Gastroesophageal sphincter (tissue), 4 donors: ENCODE data around the gene DOCK4. TPM values are rescaled to one million over a fixed set of nuclear protein-coding genes. Genes with fewer than 3 reads are reported as not detected.

Source experiments
- ATAC-seq: fragments of 150-250 bp; one replicate; pipeline ENCODE4 v1.9.1; 2016; ENCODE audit warnings: mild to moderate bottlenecking, moderate library complexity
- H3K27ac ChIP-seq, 4 donors: fragments of 200-600 bp; sonication (generic) in 3 of 4; 1 replicate in 3 of 4; 2 replicates in 1 of 4; pipeline ENCODE4 v1.5.1; 2016 to 2019
- H3K27me3 ChIP-seq: fragments of 200-600 bp; sonication (generic); one replicate; pipeline ENCODE4 v1.5.1; 2019
- H3K36me3 ChIP-seq, 2 donors: fragments of 200-600 bp; sonication (generic); one replicate each; pipeline ENCODE4 v1.5.1; 2019; ENCODE audit warnings: control low read depth in 1 of 2
- H3K4me1 ChIP-seq, 3 donors: fragments of 200-600 bp; sonication (generic); 1 replicate in 2 of 3; 2 replicates in 1 of 3; pipeline ENCODE4 v1.5.1; 2016 to 2019; ENCODE audit warnings: control low read depth in 2 of 3
- H3K4me3 ChIP-seq, 2 donors: fragments of 200-600 bp; sonication (generic); one replicate each; pipeline ENCODE4 v1.5.1; 2019; ENCODE audit warnings: mild to moderate bottlenecking in 1 of 2, moderate library complexity in 1 of 2
- H3K9me3 ChIP-seq, 3 donors: fragments of 200-600 bp; sonication (generic); one replicate each; pipeline ENCODE4 v1.5.1; 2017 to 2019; ENCODE audit warnings: control low read depth in 2 of 3
- EP300 ChIP-seq: sonication (generic); formaldehyde crosslinking; IDR thresholded peaks from one replicate; pipeline ENCODE4 v1.6.1; 2017; ENCODE audit warnings: antibody characterized with exemption, mild to moderate bottlenecking
- POLR2A ChIP-seq, 2 donors: fragments of 450-650 bp; IDR thresholded peaks; one replicate each; pipeline ENCODE4 v1.6.1; 2017; ENCODE audit warnings: antibody characterized with exemption in 2 of 2, mild to moderate bottlenecking in 2 of 2, moderate library complexity in 1 of 2
- POLR2AphosphoS5 ChIP-seq: sonication (generic); formaldehyde crosslinking; IDR thresholded peaks from one replicate; pipeline ENCODE4 v1.6.1; 2017; ENCODE audit warnings: antibody characterized with exemption
- WGBS, 2 donors: methylation state at CpG; one replicate each; pipeline ENCODE4 v1.1.5; 2018; ENCODE audit warnings: low coverage in 1 of 2; 5-methylcytosine and 5-hydroxymethylcytosine counted together
- total RNA-seq, 4 donors: library from RNA; depleted of rRNA; stranded (reverse); fragments of >200 nt; gene quantifications; one replicate each; pipeline ENCODE4 v1.1.0, GENCODE V29; 2016
- TF ChIP-seq, protein P1 (sequence below), 4 experiments: fragments of 200-600 bp in 2 of 4; fragments of 450-650 bp in 2 of 4; sonication (generic) in 1 of 4; IDR thresholded peaks; one replicate each; pipeline ENCODE4 v1.5.1; 2017 to 2019; ENCODE audit warnings: antibody characterized with exemption in 4 of 4, mild to moderate bottlenecking in 2 of 4, moderate library complexity in 2 of 4

The DOCK4 gene
- total RNA-seq, 4 donors from 2014 or later, result 14.0 to 34.1 (median 24.2) TPM

DNA sequence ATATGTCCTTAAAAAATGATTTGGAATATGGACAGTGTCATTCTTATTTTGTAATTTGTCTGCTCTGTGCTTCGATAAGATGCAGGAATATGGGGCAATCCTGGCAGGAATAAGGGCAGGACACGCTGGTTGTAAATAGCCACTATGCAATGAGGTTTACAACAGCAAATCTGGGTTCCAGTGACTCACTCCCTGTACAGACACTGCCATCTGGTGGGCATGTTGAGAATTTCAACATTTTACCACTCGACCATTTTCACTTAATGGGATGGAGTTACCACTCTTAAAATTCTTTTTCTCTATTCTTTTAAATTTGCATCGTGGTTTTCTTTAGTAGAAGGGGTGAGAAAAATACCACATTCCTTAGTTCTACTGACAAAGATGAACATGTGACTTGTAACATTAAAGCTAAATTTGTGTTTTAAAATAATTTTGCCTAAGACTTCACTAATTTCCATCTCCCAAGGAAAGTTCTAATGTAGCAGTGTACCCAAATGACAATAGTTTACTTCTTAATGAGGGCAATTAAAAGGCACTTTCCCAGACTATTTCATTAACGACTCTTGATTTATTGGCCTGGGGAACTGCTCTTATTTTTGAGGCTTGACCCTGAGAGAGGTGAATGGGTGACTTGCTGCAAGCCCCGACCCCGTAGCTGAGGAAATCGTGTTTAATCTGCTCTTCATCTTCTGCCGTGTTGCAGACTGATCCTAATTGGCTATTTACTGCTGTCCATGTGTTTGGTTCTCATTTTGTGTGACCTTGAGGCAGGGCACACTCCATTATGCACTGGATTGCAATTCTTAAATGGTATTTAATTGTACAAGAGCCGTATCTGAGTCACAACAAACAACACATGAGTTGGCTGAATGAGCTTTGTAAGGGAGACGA, 470.3 kb downstream of the DOCK4 start:
- Histone ChIP-seq H3K9me3 (no peaks in the 10 kb centered on the region), H3K27me3 (no peaks in the 10 kb centered on the region), H3K36me3 (peaks cover 0 to 53% of the 10 kb centered on the region in 2 donors), H3K4me3 (no peak overlapping the region), H3K27ac (no peak overlapping the region), H3K4me1 (peaks cover 0 to 6% (median 0%) of the 10 kb centered on the region in 3 donors)
- TF ChIP-seq, protein P1, sequence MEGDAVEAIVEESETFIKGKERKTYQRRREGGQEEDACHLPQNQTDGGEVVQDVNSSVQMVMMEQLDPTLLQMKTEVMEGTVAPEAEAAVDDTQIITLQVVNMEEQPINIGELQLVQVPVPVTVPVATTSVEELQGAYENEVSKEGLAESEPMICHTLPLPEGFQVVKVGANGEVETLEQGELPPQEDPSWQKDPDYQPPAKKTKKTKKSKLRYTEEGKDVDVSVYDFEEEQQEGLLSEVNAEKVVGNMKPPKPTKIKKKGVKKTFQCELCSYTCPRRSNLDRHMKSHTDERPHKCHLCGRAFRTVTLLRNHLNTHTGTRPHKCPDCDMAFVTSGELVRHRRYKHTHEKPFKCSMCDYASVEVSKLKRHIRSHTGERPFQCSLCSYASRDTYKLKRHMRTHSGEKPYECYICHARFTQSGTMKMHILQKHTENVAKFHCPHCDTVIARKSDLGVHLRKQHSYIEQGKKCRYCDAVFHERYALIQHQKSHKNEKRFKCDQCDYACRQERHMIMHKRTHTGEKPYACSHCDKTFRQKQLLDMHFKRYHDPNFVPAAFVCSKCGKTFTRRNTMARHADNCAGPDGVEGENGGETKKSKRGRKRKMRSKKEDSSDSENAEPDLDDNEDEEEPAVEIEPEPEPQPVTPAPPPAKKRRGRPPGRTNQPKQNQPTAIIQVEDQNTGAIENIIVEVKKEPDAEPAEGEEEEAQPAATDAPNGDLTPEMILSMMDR (IDR thresholded peaks at IDR 0.05), result peak; percentile 70 to 84 (median 79)
- TF ChIP-seq EP300, result no peak
- no peak for TF ChIP-seq POLR2AphosphoS5
- no peak for TF ChIP-seq POLR2A (IDR thresholded peaks at IDR 0.05)
- WGBS, 2 donors, result 33 to 42% methylated on average over 6 to 10 of the region's 11 CpGs
- peak; percentile 85 for ATAC-seq

DNA sequence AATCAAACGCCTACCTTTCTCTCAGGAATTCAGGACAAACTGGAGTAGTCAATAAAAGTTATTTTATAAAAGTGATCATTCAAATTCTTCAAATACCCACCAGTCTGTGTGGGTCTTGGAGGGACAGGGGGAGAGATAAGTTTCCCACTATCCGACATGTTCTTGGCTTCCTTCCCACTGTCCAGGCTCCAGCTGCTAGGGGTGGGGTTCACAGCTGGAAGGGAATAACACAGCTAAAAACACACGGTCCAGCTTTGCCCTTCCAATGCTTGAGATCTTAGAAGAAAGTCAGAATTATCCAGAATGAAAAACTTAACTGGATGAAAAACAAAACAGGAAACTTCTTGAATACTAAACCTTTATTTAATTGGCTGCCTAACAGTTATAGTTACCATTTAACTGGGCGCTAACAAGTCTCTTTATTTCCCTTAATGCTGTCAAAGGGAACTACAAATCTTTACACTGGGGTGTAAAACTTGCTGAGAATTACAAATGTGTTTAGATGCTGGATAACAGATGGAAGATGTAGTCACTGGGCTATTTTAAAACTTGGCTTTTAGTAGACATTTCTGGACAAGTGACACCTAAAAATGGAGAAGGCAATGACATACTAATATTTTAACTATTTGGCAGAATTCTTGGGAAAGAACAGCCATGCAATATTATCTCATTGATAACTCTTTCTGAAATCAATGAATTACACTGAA, 471.1 kb downstream of the DOCK4 start:
- Histone ChIP-seq H3K27me3 (no peaks in the 10 kb centered on the region), H3K9me3 (no peaks in the 10 kb centered on the region), H3K27ac (no peak overlapping the region), H3K4me1 (peaks cover 0 to 6% (median 0%) of the 10 kb centered on the region in 3 donors), H3K36me3 (peaks cover 0 to 52% of the 10 kb centered on the region in 2 donors), H3K4me3 (no peak overlapping the region)
- no peak for TF ChIP-seq POLR2AphosphoS5
- no peak for TF ChIP-seq EP300
- TF ChIP-seq, protein P1 (IDR thresholded peaks at IDR 0.05), result no peak
- no peak for TF ChIP-seq POLR2A (IDR thresholded peaks at IDR 0.05)
- WGBS, 2 donors, result 31 to 45% methylated on average over 3 to 4 of the region's 4 CpGs
- ATAC-seq, result peak; percentile 27

DNA sequence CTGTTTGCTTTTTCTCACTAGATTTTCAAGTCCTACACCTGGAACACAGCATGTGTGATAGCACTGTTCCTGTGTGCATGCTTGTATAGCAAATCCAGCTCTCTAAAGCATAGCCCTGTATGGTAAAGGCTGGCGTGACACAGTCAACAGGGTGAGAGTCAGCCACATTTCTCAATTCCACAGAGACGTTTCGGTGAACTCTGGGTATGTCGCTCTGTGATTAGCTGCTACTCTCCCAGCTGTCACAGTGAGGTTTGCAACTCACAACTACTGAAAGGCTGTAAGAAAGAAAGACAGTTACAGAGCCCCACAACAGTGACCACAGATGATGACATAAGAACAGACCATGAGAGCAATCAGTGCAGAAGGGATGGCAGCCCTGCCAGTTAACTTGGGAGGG, 473.3 kb downstream of the DOCK4 start:
- no peak for TF ChIP-seq POLR2AphosphoS5
- TF ChIP-seq POLR2A (IDR thresholded peaks at IDR 0.05), result no peak
- no peak for TF ChIP-seq EP300
- TF ChIP-seq, protein P1 (IDR thresholded peaks at IDR 0.05), result no peak
- H3K9me3 ChIP-seq, result no peaks in the 10 kb centered on the region
- no peak for ATAC-seq
- H3K27me3 ChIP-seq, result no peaks in the 10 kb centered on the region
- 93% methylated on average over 3 of the region's 4 CpGs; no CpG with 5 or more reads in 1 of the 2 donors for WGBS, 2 donors
- H3K4me3 ChIP-seq, result no peak overlapping the region
- peaks cover 0 to 39% of the 10 kb centered on the region in 2 donors for H3K36me3 ChIP-seq
- H3K4me1 ChIP-seq, result peaks cover 0 to 6% (median 0%) of the 10 kb centered on the region in 3 donors
- no peak overlapping the region for H3K27ac ChIP-seq

DNA sequence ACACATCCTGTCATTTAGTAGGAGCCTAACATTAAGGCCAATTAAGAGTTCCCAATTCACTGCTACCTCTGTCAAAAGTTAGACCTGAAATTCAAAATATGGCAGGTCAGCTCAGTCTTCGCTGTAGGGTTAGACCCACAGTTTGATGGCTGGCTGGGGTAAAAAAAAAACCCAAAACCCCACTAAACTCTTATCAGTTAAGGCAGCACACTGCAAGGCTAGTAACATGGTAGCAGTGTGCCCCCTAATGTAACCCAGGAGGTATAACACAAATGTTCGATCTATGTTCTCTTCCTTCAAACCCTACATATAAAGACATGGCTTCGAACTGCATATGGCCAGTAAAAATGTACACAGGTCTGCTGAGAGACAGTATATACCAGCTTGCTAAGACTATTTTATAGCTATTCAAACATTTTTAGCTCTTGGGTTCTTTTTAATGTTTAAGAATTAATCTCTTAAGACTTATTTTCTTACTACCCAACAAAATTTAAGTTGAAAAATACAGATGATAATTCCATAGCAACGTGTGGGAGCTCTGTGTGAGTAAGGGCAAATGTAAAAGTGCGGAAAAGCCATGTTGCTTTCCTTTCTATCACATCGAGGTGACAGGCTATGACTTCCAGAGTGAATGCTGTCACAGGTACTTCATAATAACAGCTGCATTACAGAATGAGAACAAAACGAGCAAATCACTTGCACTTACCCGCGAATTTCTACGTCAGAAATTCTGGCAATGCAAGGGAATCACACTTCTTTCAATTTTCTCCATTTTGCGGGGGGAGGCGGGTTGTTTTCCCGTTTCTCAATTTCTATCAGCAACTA, 475.5 kb downstream of the DOCK4 start:
- H3K9me3 ChIP-seq, result no peaks in the 10 kb centered on the region
- H3K36me3 ChIP-seq, result peaks cover 0 to 36% of the 10 kb centered on the region in 2 donors
- no peak for ATAC-seq
- TF ChIP-seq POLR2A (IDR thresholded peaks at IDR 0.05) (no peak), EP300 (no peak), POLR2AphosphoS5 (no peak)
- TF ChIP-seq, protein P1 (IDR thresholded peaks at IDR 0.05), result no peak
- H3K4me3 ChIP-seq, result no peak overlapping the region
- H3K4me1 ChIP-seq, result peaks cover 0 to 6% (median 0%) of the 10 kb centered on the region in 3 donors
- 85 to 86% methylated on average over 12 to 13 of the region's 13 CpGs for WGBS, 2 donors
- no peak overlapping the region for H3K27ac ChIP-seq
- H3K27me3 ChIP-seq, result no peaks in the 10 kb centered on the region
